ENCODE measurements around the gene ARFIP2.
A peak's percentile ranks its signal among the peaks of the same experiment; 100 is the strongest.
"Not testable (repeated sequence)": the region's sequence is repeated elsewhere in the genome, so short reads cannot be mapped to it uniquely, and the experiment has no call there.

The ARFIP2 gene

GRCh38 chr11:6481012-6481923, at the start of gene ARFIP2, which contains the start of gene TIMM10B:
ARFIP2 (minus strand) TSS chr11:6481331; CDS start chr11:6480421, 910 bp downstream.
TIMM10B (plus strand) TSS chr11:6481501; CDS start chr11:6481517, 16 bp downstream.
- peak; percentile 92 to 94 for DNase-seq

GRCh38 chr11:6530848-6531247, 49.7 kb upstream of the ARFIP2 start:
- no peak for DNase-seq

- DNase-seq: no peak
Observed at GRCh38 chr11:6529266-6529665, 48.1 kb upstream of the ARFIP2 start.

GRCh38 chr11:6526411-6527135, 45.4 kb upstream of the ARFIP2 start:
- DNase-seq: no peak

- no peak for DNase-seq
Observed at GRCh38 chr11:6523253-6523652, 42.1 kb upstream of the ARFIP2 start.

- DNase-seq: not testable (repeated sequence)
Observed at GRCh38 chr11:6521946-6522345, 40.8 kb upstream of the ARFIP2 start.

GRCh38 chr11:6520265-6520664, 39.1 kb upstream of the ARFIP2 start:
- DNase-seq: no peak

GRCh38 chr11:6516865-6517264, 35.7 kb upstream of the ARFIP2 start:
- no peak for DNase-seq

GRCh38 chr11:6505577-6506240, 24.6 kb upstream of the ARFIP2 start:
- DNase-seq: no peak

GRCh38 chr11:6504166-6504565, 23.0 kb upstream of the ARFIP2 start:
- no peak for DNase-seq

- DNase-seq: no peak
Observed at GRCh38 chr11:6502382-6502781, 21.3 kb upstream of the ARFIP2 start.

- DNase-seq: no peak
Observed at GRCh38 chr11:6498544-6498943, 17.4 kb upstream of the ARFIP2 start.

- no peak for DNase-seq
Observed at GRCh38 chr11:6498121-6498520, 17.0 kb upstream of the ARFIP2 start.

- DNase-seq: no peak
Observed at GRCh38 chr11:6497069-6497839, 16.1 kb upstream of the ARFIP2 start, which contains the start of gene DNHD1. DNHD1 (plus strand) TSS chr11:6497280; CDS start chr11:6498216, 936 bp downstream.

- no peak for DNase-seq
Observed at GRCh38 chr11:6489306-6489705, 8.2 kb upstream of the ARFIP2 start.

GRCh38 chr11:6488821-6489220, 7.7 kb upstream of the ARFIP2 start:
- no peak for DNase-seq

GRCh38 chr11:6488342-6488741, 7.2 kb upstream of the ARFIP2 start:
- no peak for DNase-seq

- DNase-seq: no peak
Observed at GRCh38 chr11:6486938-6487337, 5.8 kb upstream of the ARFIP2 start.

GRCh38 chr11:6486256-6486655, 5.1 kb upstream of the ARFIP2 start:
- no peak for DNase-seq

GRCh38 chr11:6485661-6486060, 4.5 kb upstream of the ARFIP2 start:
- no peak for DNase-seq

GRCh38 chr11:6483015-6483414, 1.9 kb upstream of the ARFIP2 start:
- no peak for DNase-seq

GRCh38 chr11:6482441-6482840, 1.3 kb upstream of the ARFIP2 start:
- no peak for DNase-seq

- DNase-seq: no peak
Observed at GRCh38 chr11:6481924-6482275, 769 bp upstream of the ARFIP2 start.
